ENCODE results near the gene DKK1.

Gene DKK1

GRCh38 chr10:52331638-52332364, 17.7 kb downstream of the DKK1 start:
- in situ Hi-C loops (cut with HindIII; ENCODE audit: low pct_ligation_motif_present, low sequenced_read_pairs) = no loop called here
- Histone ChIP-seq H3K27me3 (replicated peaks) (no peaks in the 10 kb centered on the region), H3K36me3 (replicated peaks) (no peaks in the 10 kb centered on the region), H3K27ac (no peak overlapping the region), H3K4me3 (ENCODE audit: low read depth, low read length) (no peak overlapping the region)
- DNase-seq = no peak
- no peak for TF ChIP-seq CTCF (IDR thresholded peaks at IDR 0.05; ENCODE audit: low read depth, low read length, missing control alignments)

GRCh38 chr10:52332815-52333214, 18.7 kb downstream of the DKK1 start:
- no peak overlapping the region for H3K27ac ChIP-seq
- no peak overlapping the region for H3K4me3 ChIP-seq (ENCODE audit: low read depth, low read length)
- no peaks in the 10 kb centered on the region for H3K27me3 ChIP-seq (replicated peaks)
- no peaks in the 10 kb centered on the region for H3K36me3 ChIP-seq (replicated peaks)
- in situ Hi-C loops (cut with HindIII; ENCODE audit: low pct_ligation_motif_present, low sequenced_read_pairs) = no loop called here
- TF ChIP-seq CTCF (IDR thresholded peaks at IDR 0.05; ENCODE audit: low read depth, low read length, missing control alignments) = no peak
- no peak for DNase-seq

GRCh38 chr10:52334595-52334994, 20.5 kb downstream of the DKK1 start:
- Histone ChIP-seq H3K4me3 (ENCODE audit: low read depth, low read length) (no peak overlapping the region), H3K27me3 (replicated peaks) (no peaks in the 10 kb centered on the region), H3K36me3 (replicated peaks) (no peaks in the 10 kb centered on the region), H3K27ac (no peak overlapping the region)
- in situ Hi-C loops (cut with HindIII; ENCODE audit: low pct_ligation_motif_present, low sequenced_read_pairs) = no loop called here
- DNase-seq = no peak
- no peak for TF ChIP-seq CTCF (IDR thresholded peaks at IDR 0.05; ENCODE audit: low read depth, low read length, missing control alignments)

GRCh38 chr10:52335665-52336064, 21.6 kb downstream of the DKK1 start:
- no peaks in the 10 kb centered on the region for H3K36me3 ChIP-seq (replicated peaks)
- TF ChIP-seq CTCF (IDR thresholded peaks at IDR 0.05; ENCODE audit: low read depth, low read length, missing control alignments) = no peak
- no peak overlapping the region for H3K27ac ChIP-seq
- H3K27me3 ChIP-seq (replicated peaks) = no peaks in the 10 kb centered on the region
- no peak for DNase-seq
- no peak overlapping the region for H3K4me3 ChIP-seq (ENCODE audit: low read depth, low read length)
- in situ Hi-C loops (cut with HindIII; ENCODE audit: low pct_ligation_motif_present, low sequenced_read_pairs) = no loop called here

- no peak for TF ChIP-seq CTCF (IDR thresholded peaks at IDR 0.05; ENCODE audit: low read depth, low read length, missing control alignments)
- in situ Hi-C loops (cut with HindIII; ENCODE audit: low pct_ligation_motif_present, low sequenced_read_pairs) = no loop called here
- no peaks in the 10 kb centered on the region for H3K27me3 ChIP-seq (replicated peaks)
- no peak for DNase-seq
- H3K4me3 ChIP-seq (ENCODE audit: low read depth, low read length) = no peak overlapping the region
- no peaks in the 10 kb centered on the region for H3K36me3 ChIP-seq (replicated peaks)
- no peak overlapping the region for H3K27ac ChIP-seq
Measured at GRCh38 chr10:52337225-52337624, 23.1 kb downstream of the DKK1 start.

- TF ChIP-seq CTCF (IDR thresholded peaks at IDR 0.05; ENCODE audit: low read depth, low read length, missing control alignments) = no peak
- Histone ChIP-seq H3K27me3 (replicated peaks) (no peaks in the 10 kb centered on the region), H3K4me3 (ENCODE audit: low read depth, low read length) (no peak overlapping the region), H3K27ac (no peak overlapping the region), H3K36me3 (replicated peaks) (no peaks in the 10 kb centered on the region)
- DNase-seq = no peak
- in situ Hi-C loops (cut with HindIII; ENCODE audit: low pct_ligation_motif_present, low sequenced_read_pairs) = no loop called here
Measured at GRCh38 chr10:52343439-52343838, 29.4 kb downstream of the DKK1 start.

Data from brain microvascular endothelial cell (primary cell).